Liver (tissue), 3 donors: ENCODE results near the gene SUSD5.

Experiments
- CTCF ChIP-seq: fragments of 150-350 bp; IDR thresholded peaks from 2 replicates; pipeline ENCODE4 v1.5.1; 2017; ENCODE audit warnings: improper control_type of control experiment, low read depth, low read length; ENCODE audit not compliant: missing input control
- SP1 ChIP-seq: IDR thresholded peaks from 2 replicates; pipeline ENCODE4 v1.6.1; 2018; ENCODE audit warnings: antibody characterized with exemption, mild to moderate bottlenecking
- donor health status: healthy.
- donor health status: healthy.

GRCh38 chr3:33186524-33187367, 31.9 kb downstream of the SUSD5 start:
- no peak for TF ChIP-seq SP1
- TF ChIP-seq CTCF = no peak
